H1 (cell line): ENCODE measurements around the gene TAF3. TPM values are rescaled to one million over a fixed set of nuclear protein-coding genes. Genes with fewer than 3 reads are reported as not detected.

Experiments used
- CTCF ChIA-PET: fragments of 300-600 bp; sonication (Branson Sonifier 250); formaldehyde crosslinking; loops from one replicate; lab custom pipeline; 2021; ENCODE audit not compliant: partially characterized antibody; lab: Charles Lee
- POLR2A ChIA-PET: fragments of 300-600 bp; sonication (Branson Sonifier 250); formaldehyde crosslinking; loops from one replicate; lab custom pipeline; 2021; ENCODE audit warnings: inconsistent platforms; ENCODE audit not compliant: partially characterized antibody; lab: Charles Lee
- DNase-seq, 2 experiments: peaks; one replicate each; pipeline versions ENCODE4 v3.0.0 to v3.0.0-alpha.2; 2010 to 2022; ENCODE audit warnings: low spot score in 2 of 2, low read depth in 1 of 2, mixed read lengths in 1 of 2
- FAIRE-seq: peaks from 2 replicates; lab custom pipeline; 2011; peaks lifted over from hg19 to GRCh38; lab: Jason Lieb, UNC
- H2AFZ ChIP-seq: 2 replicates; pipeline ENCODE4 v1.8.1; 2012; ENCODE audit warnings: low read length, inconsistent platforms
- H2AK5ac ChIP-seq: 2 replicates; pipeline ENCODE4 v1.6.1; 2013; ENCODE audit warnings: low read depth, low read length
- H2BK120ac ChIP-seq: replicated peaks from 2 replicates; pipeline ENCODE3; 2013; ENCODE audit warnings: low read depth, low read length, inconsistent platforms
- H2BK12ac ChIP-seq: 2 replicates; pipeline ENCODE4 v1.6.1; 2013; ENCODE audit warnings: low read depth, low read length
- H2BK15ac ChIP-seq: 2 replicates; pipeline ENCODE4 v1.6.1; 2013; ENCODE audit warnings: low read length
- H2BK20ac ChIP-seq: 2 replicates; pipeline ENCODE4 v1.6.1; 2013; ENCODE audit warnings: low read length
- H2BK5ac ChIP-seq: 2 replicates; pipeline ENCODE4 v1.6.1; 2013; ENCODE audit warnings: low read depth, low read length
- H3K14ac ChIP-seq: 2 replicates; pipeline ENCODE4 v1.6.1; 2013; ENCODE audit warnings: inconsistent platforms; ENCODE audit not compliant: insufficient read length
- H3K18ac ChIP-seq: 2 replicates; pipeline ENCODE4 v1.6.1; 2013; ENCODE audit warnings: low read length; ENCODE audit errors: extremely low read depth
- H3K23ac ChIP-seq: 2 replicates; pipeline ENCODE4 v1.6.1; 2013; ENCODE audit warnings: inconsistent platforms; ENCODE audit not compliant: insufficient read length
- H3K23me2 ChIP-seq: 2 replicates; pipeline ENCODE4 v1.6.1; 2013; ENCODE audit warnings: low read depth, low read length
- H3K27ac ChIP-seq: 2 replicates; pipeline ENCODE4 v1.6.1; 2011; ENCODE audit warnings: low read depth, low read length, inconsistent platforms
- H3K27me3 ChIP-seq, 4 experiments: replicated peaks in 1 of 4; 1 replicate in 1 of 4; 2 replicates in 3 of 4; pipeline versions ENCODE4 v1.6.1 to v1.8.1; 2011 to 2013; ENCODE audit warnings: low read length in 3 of 4, mild to moderate bottlenecking in 3 of 4, inconsistent platforms in 2 of 4, mixed read lengths in 2 of 4, moderate library complexity in 1 of 4; ENCODE audit not compliant: control insufficient read depth in 3 of 4, insufficient read depth in 3 of 4; ENCODE audit errors: extremely low read depth in 1 of 4
- H3K36me3 ChIP-seq, 4 experiments: 2 replicates each; pipeline versions ENCODE4 v1.6.1 to v1.8.1; 2011 to 2013; ENCODE audit warnings: mild to moderate bottlenecking in 4 of 4, low read length in 3 of 4, moderate library complexity in 2 of 4, control low read depth in 1 of 4, inconsistent platforms in 1 of 4; ENCODE audit not compliant: insufficient read depth in 4 of 4, control insufficient read depth in 2 of 4
- H3K4ac ChIP-seq: replicated peaks from 2 replicates; pipeline ENCODE3; 2013; ENCODE audit warnings: low read length, low read depth, mixed read lengths, inconsistent platforms; ENCODE audit not compliant: insufficient read length
- H3K4me1 ChIP-seq, 4 experiments: replicated peaks in 1 of 4; 1 replicate in 1 of 4; 2 replicates in 3 of 4; pipeline versions ENCODE4 v1.6.1 to v1.8.1; 2011 to 2013; ENCODE audit warnings: low read length in 3 of 4, inconsistent platforms in 2 of 4, mixed read lengths in 1 of 4; ENCODE audit not compliant: insufficient read depth in 4 of 4, control insufficient read depth in 3 of 4
- H3K4me2 ChIP-seq, 2 experiments: 2 replicates each; pipeline versions ENCODE4 v1.6.1 to v1.8.1; 2011 to 2013; ENCODE audit warnings: low read depth in 2 of 2, low read length in 2 of 2, control low read depth in 1 of 2, inconsistent platforms in 1 of 2, mild to moderate bottlenecking in 1 of 2; ENCODE audit not compliant: insufficient read depth in 1 of 2
- H3K4me3 ChIP-seq, 4 experiments: fragments of 200-600, 300-600 bp in 1 of 4; sonication (generic), shearing (Covaris generic), sonication (Bioruptor Twin) in 1 of 4; 2 replicates each; pipeline versions ENCODE4 v1.5.1 to v1.8.1; 2011 to 2016; ENCODE audit warnings: low read length in 4 of 4, low read depth in 3 of 4, control low read depth in 2 of 4, inconsistent platforms in 2 of 4, mild to moderate bottlenecking in 2 of 4, mixed read lengths in 1 of 4, moderate library complexity in 1 of 4; ENCODE audit not compliant: insufficient read depth in 2 of 4; ENCODE audit errors: extremely low read depth in 1 of 4
- H3K56ac ChIP-seq: replicated peaks from 2 replicates; pipeline ENCODE3; 2013; ENCODE audit warnings: low read depth, mild to moderate bottlenecking, mixed read lengths, low read length, inconsistent platforms; ENCODE audit not compliant: insufficient read length
- H3K79me1 ChIP-seq: 2 replicates; pipeline ENCODE4 v1.6.1; 2013; ENCODE audit warnings: low read depth, low read length, control low read depth
- H3K79me2 ChIP-seq, 2 experiments: 2 replicates each; pipeline versions ENCODE4 v1.6.1 to v1.8.1; 2012 to 2013; ENCODE audit warnings: low read length in 2 of 2, mild to moderate bottlenecking in 2 of 2, inconsistent platforms in 1 of 2; ENCODE audit not compliant: insufficient read depth in 2 of 2, control insufficient read depth in 1 of 2
- H3K9ac ChIP-seq, 4 experiments: replicated peaks in 1 of 4; 1 replicate in 1 of 4; 2 replicates in 3 of 4; pipeline versions ENCODE4 v1.6.1 to v1.8.1; 2011 to 2013; ENCODE audit warnings: low read depth in 3 of 4, low read length in 3 of 4, control low read depth in 2 of 4, mild to moderate bottlenecking in 2 of 4, moderate library complexity in 2 of 4, inconsistent platforms in 1 of 4; ENCODE audit errors: extremely low read depth in 1 of 4
- H3K9me3 ChIP-seq, 2 experiments: 2 replicates each; pipeline versions ENCODE4 v1.6.1 to v1.8.1; 2012 to 2013; ENCODE audit warnings: mild to moderate bottlenecking in 2 of 2, moderate library complexity in 2 of 2, control low read depth in 1 of 2, inconsistent platforms in 1 of 2, low read depth in 1 of 2, low read length in 1 of 2, mixed read lengths in 1 of 2; ENCODE audit not compliant: insufficient read depth in 2 of 2
- H4K20me1 ChIP-seq, 2 experiments: replicated peaks in 1 of 2; 2 replicates each; pipeline versions ENCODE3 to v1.8.1; 2011 to 2013; ENCODE audit warnings: inconsistent platforms in 2 of 2, low read length in 2 of 2, mild to moderate bottlenecking in 1 of 2; ENCODE audit not compliant: insufficient read depth in 2 of 2, control insufficient read depth in 1 of 2
- H4K5ac ChIP-seq: 2 replicates; pipeline ENCODE4 v1.6.1; 2013; ENCODE audit warnings: low read length, low read depth, mixed read lengths, inconsistent platforms; ENCODE audit not compliant: insufficient read length
- H4K8ac ChIP-seq: 2 replicates; pipeline ENCODE4 v1.8.0; 2013; ENCODE audit warnings: mild to moderate bottlenecking, moderate library complexity, low read length, inconsistent platforms; ENCODE audit not compliant: insufficient read depth; ENCODE audit errors: extremely low read depth
- H4K91ac ChIP-seq: replicated peaks from 2 replicates; pipeline ENCODE3; 2013; ENCODE audit warnings: low read length, mixed read lengths, inconsistent platforms; ENCODE audit not compliant: insufficient read length
- CBX8 ChIP-seq: fragments of 300-800, 300-1000 bp; sonication (generic); IDR thresholded peaks from 2 replicates; pipeline ENCODE4 v1.7.1; 2016; ENCODE audit warnings: low read depth, low read length, borderline replicate concordance
- JUND ChIP-seq: IDR thresholded peaks from 2 replicates; pipeline ENCODE4 v1.6.1; 2011; ENCODE audit warnings: mild to moderate bottlenecking, improper control_type of control experiment, low read length
- NANOG ChIP-seq: IDR thresholded peaks from 2 replicates; pipeline ENCODE4 v1.6.1; 2011; ENCODE audit warnings: low read length, low read depth, mild to moderate bottlenecking, inconsistent platforms; ENCODE audit not compliant: insufficient read depth, poor library complexity, severe bottlenecking
- TEAD4 ChIP-seq: IDR thresholded peaks from 2 replicates; pipeline ENCODE4 v1.6.1; 2012; ENCODE audit warnings: low read depth, low read length, inconsistent platforms, mixed read lengths
- WGBS, 2 experiments: shearing (Covaris generic) in 1 of 2; methylation state at CpG; one replicate each; pipeline versions ENCODE4 v1.1.6 to v1.1.7; 2013 to 2015; ENCODE audit warnings: low lambda C conversion rate in 2 of 2, mixed read lengths in 2 of 2, inconsistent platforms in 1 of 2, low coverage in 1 of 2, missing lambda C conversion rate in 1 of 2; ENCODE audit not compliant: insufficient replicate concordance in 2 of 2, insufficient coverage in 1 of 2, insufficient read length in 1 of 2; ENCODE audit errors: extremely low coverage in 1 of 2, missing lambda C conversion rate in 1 of 2; 5-methylcytosine and 5-hydroxymethylcytosine counted together
- polyA plus RNA-seq, 7 experiments: library from polyadenylated mRNA; depleted of rRNA in 3 of 7; stranded (reverse) in 5 of 7; unstranded in 2 of 7; fragments of >200 nt in 5 of 7; fragments of 200-250 nt in 2 of 7; gene quantifications; 1 replicate in 5 of 7; 2 replicates in 1 of 7; 4 replicates in 1 of 7; pipeline versions ENCODE4 v1.2.1 to v1.2.3, GENCODE V29; 2011 to 2013; ENCODE audit warnings: missing spikeins in 2 of 7, mixed read lengths in 2 of 7
- total RNA-seq: library from RNA; stranded (reverse); fragmentation: NEBNext Ultra II Directional; extraction: Animal tissue kit (Norgen Biotek cat#: 25700); gene quantifications from 2 replicates; pipeline ENCODE4 v1.2.1, GENCODE V29; 2021

TAF3 gene
- total and polyA plus RNA-seq, 2 of the 8 experiments (the other 6 are each of a cell fraction or from before 2014, with no cell fraction given): 1.5 to 11.2 TPM

- H3K79me2 ChIP-seq: no peaks in the 10 kb centered on the region
- no peak for DNase-seq
- peaks cover 0 to 7% of the 10 kb centered on the region in 2 experiments for H4K20me1 ChIP-seq
- CTCF ChIA-PET: no interaction called here
- H3K9me3 ChIP-seq: no peaks in the 10 kb centered on the region
- TF ChIP-seq JUND (no peak), NANOG (no peak), CBX8 (no peak), TEAD4 (no peak)
- TF ChIP-seq, all 59 proteins: peak for 0
- H2BK120ac ChIP-seq: no peak overlapping the region
- H3K4ac ChIP-seq: no peak overlapping the region
- peaks cover 2% of the 10 kb centered on the region; the same call in 1 of the 2 replicates for H3K79me1 ChIP-seq
- no peak overlapping the region for H3K18ac ChIP-seq
- H2BK20ac ChIP-seq: no peak overlapping the region
- no peak overlapping the region for H4K5ac ChIP-seq
- POLR2A ChIA-PET: no interaction called here
- H3K27me3 ChIP-seq: no peaks in the 10 kb centered on the region; a peak in 1 of 7 replicates
- no peak overlapping the region for H2BK5ac ChIP-seq
- no peak overlapping the region for H3K23ac ChIP-seq
- H3K14ac ChIP-seq: no peak overlapping the region
- no peak overlapping the region for H3K4me2 ChIP-seq
- H3K4me3 ChIP-seq: no peak overlapping the region
- H2BK12ac ChIP-seq: no peak overlapping the region
- no peaks in the 10 kb centered on the region for H3K36me3 ChIP-seq
- no peak overlapping the region for H3K9ac ChIP-seq
- no peak for FAIRE-seq
- no peak overlapping the region for H2AFZ ChIP-seq
- no peak overlapping the region for H4K8ac ChIP-seq
- H4K91ac ChIP-seq: no peak overlapping the region
- no peak overlapping the region for H3K27ac ChIP-seq
- H2AK5ac ChIP-seq: no peak overlapping the region
- H3K56ac ChIP-seq: no peak overlapping the region
- WGBS, 2 experiments: 96% methylated on average over 6 of the region's 6 CpGs; no CpG with 5 or more reads in 1 of the 2 experiments
- H2BK15ac ChIP-seq: no peak overlapping the region
- H3K23me2 ChIP-seq: no peaks in the 10 kb centered on the region; the same call in 1 of the 2 replicates
- H3K4me1 ChIP-seq: no peaks in the 10 kb centered on the region
These were observed 77.4 kb downstream of the TAF3 start for GRCh38 chr10:7895699-7896090.
